Omental fat pad (tissue), 4 donors: ENCODE measurements around the gene ABHD16B. TPM values are rescaled to one million over a fixed set of nuclear protein-coding genes. Genes with fewer than 3 reads are reported as not detected.
A peak's percentile ranks its signal among the peaks of the same experiment; 100 is the strongest.

Source experiments
- ATAC-seq: fragments of 150-250 bp; one replicate; pipeline ENCODE4 v1.9.1; 2016; ENCODE audit warnings: mild to moderate bottlenecking, moderate library complexity; ENCODE audit not compliant: low FRiP score
- DNase-seq: peaks from one replicate; pipeline ENCODE4 v3.0.0-alpha.2; 2019; ENCODE audit warnings: low spot score
- CTCF ChIP-seq, 3 donors: fragments of 450-650 bp; IDR thresholded peaks; one replicate each; pipeline ENCODE4 v1.5.1; 2016 to 2017; ENCODE audit warnings: antibody characterized with exemption in 3 of 3, mild to moderate bottlenecking in 3 of 3, moderate library complexity in 2 of 3
- total RNA-seq, 4 donors: library from RNA; depleted of rRNA; stranded (reverse); fragments of >200 nt; gene quantifications; one replicate each; pipeline ENCODE4 v1.1.0, GENCODE V29; 2016

Gene ABHD16B
- total RNA-seq, 4 donors from 2014 or later = not detected

- ATAC-seq = no peak
- DNase-seq = no peak
- TF ChIP-seq CTCF (IDR thresholded peaks at IDR 0.05) = no peak
Observed at GRCh38 chr20:63890201-63890576, 28.9 kb downstream of the ABHD16B start.

- ATAC-seq (no peak), DNase-seq (no peak)
- TF ChIP-seq CTCF (IDR thresholded peaks at IDR 0.05) = no peak
Observed at GRCh38 chr20:63890616-63891015, 29.3 kb downstream of the ABHD16B start.

- no peak for DNase-seq
- TF ChIP-seq CTCF (IDR thresholded peaks at IDR 0.05) = no peak
- ATAC-seq = no peak
Observed at GRCh38 chr20:63891061-63892002, 30.0 kb downstream of the ABHD16B start.

GRCh38 chr20:63892402-63892801, 31.1 kb downstream of the ABHD16B start:
- ATAC-seq = no peak
- TF ChIP-seq CTCF (IDR thresholded peaks at IDR 0.05) = no peak
- no peak for DNase-seq

GRCh38 chr20:63893999-63894357, 32.7 kb downstream of the ABHD16B start:
- DNase-seq (no peak), ATAC-seq (no peak)
- TF ChIP-seq CTCF (IDR thresholded peaks at IDR 0.05) = no peak

- TF ChIP-seq CTCF (IDR thresholded peaks at IDR 0.05) = no peak
- peak; percentile 92 for ATAC-seq
Observed at GRCh38 chr20:63894358-63895201, 33.3 kb downstream of the ABHD16B start, which contains the start of gene DNAJC5. TSS of gene DNAJC5 (plus strand) at chr20:63895126. CDS start at chr20:63928346, 33,220 bp downstream.

More at GRCh38 chr20:63894358-63895201, 33.3 kb downstream of the ABHD16B start, which contains the start of gene DNAJC5:
- peak; percentile 78 for DNase-seq
